Measurements from ENCODE around the gene ARAP2. TPM values are rescaled to one million over a fixed set of nuclear protein-coding genes. Genes with fewer than 3 reads are reported as not detected.

Gene ARAP2
- total and polyA plus RNA-seq, 9 of the 15 experiments (the other 6 are each of a cell fraction or from before 2014, with no cell fraction given), result 0.03 to 0.35 (median 0.11) TPM; not detected in 4

GRCh38 chr4:36043901-36044300 is 200.4 kb downstream of the ARAP2 start:
- no TSS peak for BruUV-seq (replicated peaks)
- Histone ChIP-seq H3K79me2 (ENCODE audit: control insufficient read depth, insufficient read depth, low read length) (no peaks in the 10 kb centered on the region), H3K27me3 (ENCODE audit: control insufficient read depth in 2 of 2, insufficient read depth in 2 of 2, low read length in 2 of 2) (no peaks in the 10 kb centered on the region), H3K4me2 (ENCODE audit: insufficient read depth, low read length) (no peak overlapping the region), H3K4me3 (no peak overlapping the region), H3K9me1 (ENCODE audit: control insufficient read depth, insufficient read depth, low read length) (no peaks in the 10 kb centered on the region), H3K9ac (ENCODE audit: insufficient read depth in 1 of 2, low read depth in 2 of 2, low read length in 2 of 2) (no peak overlapping the region), H3K9me3 (replicated peaks; ENCODE audit: control insufficient read depth, insufficient read depth, low read depth, low read length) (no peaks in the 10 kb centered on the region), H2AFZ (ENCODE audit: low read depth, low read length) (no peak overlapping the region), H3K36me3 (ENCODE audit: control insufficient read depth, insufficient read depth, low read length) (no peaks in the 10 kb centered on the region), H3K27ac (ENCODE audit: extremely low read depth, low read depth, low read length) (no peak overlapping the region), H3K4me1 (replicated peaks in 1 of 2; ENCODE audit: control insufficient read depth in 2 of 2, insufficient read depth in 2 of 2, low read length in 2 of 2) (no peaks in the 10 kb centered on the region), H4K20me1 (replicated peaks; ENCODE audit: control insufficient read depth, insufficient read depth, low read length) (no peaks in the 10 kb centered on the region)
- FAIRE-seq (no peak), ATAC-seq (no peak), DNase-seq (ENCODE audit: extremely low read depth in 1 of 4, low spot score in 3 of 4) (no peak)
- ChIA-PET CTCF (ENCODE audit: low intra/inter-chr PET ratio) (no interaction called here), POLR2A (no interaction called here)
- in situ Hi-C loops (cut with MboI) (no loop called here), intact Hi-C loops (cut with micrococcal nuclease) (no loop called here)
- WGBS (ENCODE audit: insufficient coverage, low coverage, missing lambda C conversion rate), result 0% methylated on average over 5 of the region's 6 CpGs
- no peak for TF ChIP-seq ZNF584 (CRISPR knock-in tag; IDR thresholded peaks at IDR 0.05; ENCODE audit: low read depth)
- TF ChIP-seq NCOR1 (IDR thresholded peaks at IDR 0.05), result no peak
- no peak for TF ChIP-seq CBX5 (IDR thresholded peaks at IDR 0.05; ENCODE audit: borderline replicate concordance, low read depth)
- TF ChIP-seq ZNF121 (CRISPR knock-in tag; conservative IDR thresholded peaks at IDR 0.05), result no peak
- no peak for TF ChIP-seq HMG20B (CRISPR knock-in tag; IDR thresholded peaks at IDR 0.05)
- TF ChIP-seq ZNF778 (CRISPR knock-in tag; IDR thresholded peaks at IDR 0.05), result no peak
- TF ChIP-seq DPF2 (IDR thresholded peaks at IDR 0.05), result no peak
- TF ChIP-seq ETV5 (CRISPR knock-in tag; IDR thresholded peaks at IDR 0.05; ENCODE audit: low read depth), result no peak
- TF ChIP-seq RBBP5 (IDR thresholded peaks at IDR 0.05; ENCODE audit: borderline replicate concordance, insufficient read depth, low read length, poor library complexity, severe bottlenecking), result no peak
- no peak for TF ChIP-seq MAZ (CRISPR knock-in tag; conservative IDR thresholded peaks at IDR 0.05 in 1 of 2, IDR thresholded peaks at IDR 0.05 in 1 of 2)
